ENCODE measurements around the gene CNTNAP2. TPM values are rescaled to one million over a fixed set of nuclear protein-coding genes. Genes with fewer than 3 reads are reported as not detected.

Gene CNTNAP2
- total RNA-seq, 1 donor, result 7.6 TPM

GRCh38 chr7:146626912-146627311 is 510.3 kb downstream of the CNTNAP2 start:
- no peak overlapping the region for H2AFZ ChIP-seq (ENCODE audit: low read length)
- H3K9me3 ChIP-seq (ENCODE audit: low read depth, low read length), result no peaks in the 10 kb centered on the region

DNA sequence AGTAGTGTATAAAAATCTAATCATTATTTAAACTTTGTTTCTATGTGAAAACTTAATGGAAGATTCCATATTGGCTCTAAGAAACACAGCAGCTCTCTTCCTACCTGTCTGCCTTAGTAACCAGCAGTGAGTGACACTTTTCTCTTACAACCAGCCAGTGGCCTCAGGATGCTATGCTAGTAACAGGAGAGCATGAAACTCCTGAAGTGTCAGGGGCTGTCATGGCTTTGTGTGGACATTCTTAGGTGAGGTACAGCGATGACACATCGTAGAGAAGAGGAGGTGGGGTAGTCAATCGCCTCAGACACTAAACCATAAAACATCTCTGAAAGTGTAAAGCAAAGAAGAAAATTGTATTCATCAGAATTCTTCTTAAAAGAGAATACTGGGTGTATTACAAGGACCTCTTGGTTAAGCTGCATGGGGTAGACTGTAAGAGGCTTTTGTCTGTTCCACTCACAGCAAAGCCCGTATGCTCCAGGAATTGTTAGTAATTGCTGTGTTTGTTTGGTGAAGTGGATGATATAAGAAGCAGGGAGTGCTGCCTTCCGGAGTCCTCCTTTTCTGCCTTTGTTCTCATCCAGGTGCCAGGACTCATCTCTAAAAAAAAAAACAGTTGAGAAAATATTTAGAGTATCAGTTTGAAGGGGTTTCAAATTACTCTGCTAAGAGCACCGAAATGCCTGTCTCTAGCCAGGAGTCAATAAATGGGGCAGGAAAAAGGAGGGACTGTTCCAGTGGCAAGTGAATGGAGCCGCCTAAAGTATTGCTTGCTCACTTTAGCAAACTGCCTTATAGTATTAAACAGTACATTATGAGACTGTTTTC is 518.8 kb downstream of the CNTNAP2 start:
- no peak overlapping the region for H2AFZ ChIP-seq (ENCODE audit: low read length)
- H4K20me1 ChIP-seq (ENCODE audit: insufficient read depth, low read length), result no peaks in the 10 kb centered on the region
- H3K79me2 ChIP-seq (ENCODE audit: insufficient read depth, low read length), result no peaks in the 10 kb centered on the region
- TF ChIP-seq, protein P1, sequence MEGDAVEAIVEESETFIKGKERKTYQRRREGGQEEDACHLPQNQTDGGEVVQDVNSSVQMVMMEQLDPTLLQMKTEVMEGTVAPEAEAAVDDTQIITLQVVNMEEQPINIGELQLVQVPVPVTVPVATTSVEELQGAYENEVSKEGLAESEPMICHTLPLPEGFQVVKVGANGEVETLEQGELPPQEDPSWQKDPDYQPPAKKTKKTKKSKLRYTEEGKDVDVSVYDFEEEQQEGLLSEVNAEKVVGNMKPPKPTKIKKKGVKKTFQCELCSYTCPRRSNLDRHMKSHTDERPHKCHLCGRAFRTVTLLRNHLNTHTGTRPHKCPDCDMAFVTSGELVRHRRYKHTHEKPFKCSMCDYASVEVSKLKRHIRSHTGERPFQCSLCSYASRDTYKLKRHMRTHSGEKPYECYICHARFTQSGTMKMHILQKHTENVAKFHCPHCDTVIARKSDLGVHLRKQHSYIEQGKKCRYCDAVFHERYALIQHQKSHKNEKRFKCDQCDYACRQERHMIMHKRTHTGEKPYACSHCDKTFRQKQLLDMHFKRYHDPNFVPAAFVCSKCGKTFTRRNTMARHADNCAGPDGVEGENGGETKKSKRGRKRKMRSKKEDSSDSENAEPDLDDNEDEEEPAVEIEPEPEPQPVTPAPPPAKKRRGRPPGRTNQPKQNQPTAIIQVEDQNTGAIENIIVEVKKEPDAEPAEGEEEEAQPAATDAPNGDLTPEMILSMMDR (IDR thresholded peaks at IDR 0.05; ENCODE audit: extremely low read depth, low read depth, low read length), result no peak
- H3K4me2 ChIP-seq (ENCODE audit: insufficient read depth, low read length), result no peak overlapping the region
- DNase-seq (ENCODE audit: insufficient read length, low spot score, missing footprints), result no peak
- H3K4me3 ChIP-seq (ENCODE audit: insufficient read depth, low read length), result no peak overlapping the region
- no peaks in the 10 kb centered on the region for H3K9me3 ChIP-seq (ENCODE audit: low read depth, low read length)
- H3K27me3 ChIP-seq (ENCODE audit: insufficient read depth, low read length), result no peaks in the 10 kb centered on the region
- H3K36me3 ChIP-seq (ENCODE audit: insufficient read depth, low read length), result no peaks in the 10 kb centered on the region
- H3K27ac ChIP-seq (ENCODE audit: low read depth, low read length), result no peak overlapping the region
- H3K4me1 ChIP-seq (ENCODE audit: insufficient read depth, low read length), result no peaks in the 10 kb centered on the region

More at GRCh38 chr7:146626912-146627311, 510.3 kb downstream of the CNTNAP2 start:
- no peak for DNase-seq (ENCODE audit: insufficient read length, low spot score, missing footprints)
- Histone ChIP-seq H3K4me2 (ENCODE audit: insufficient read depth, low read length) (no peak overlapping the region), H4K20me1 (ENCODE audit: insufficient read depth, low read length) (no peaks in the 10 kb centered on the region), H3K4me1 (ENCODE audit: insufficient read depth, low read length) (no peaks in the 10 kb centered on the region), H3K36me3 (ENCODE audit: insufficient read depth, low read length) (no peaks in the 10 kb centered on the region), H3K27ac (ENCODE audit: low read depth, low read length) (no peak overlapping the region), H3K27me3 (ENCODE audit: insufficient read depth, low read length) (no peaks in the 10 kb centered on the region), H3K4me3 (ENCODE audit: insufficient read depth, low read length) (no peak overlapping the region), H3K79me2 (ENCODE audit: insufficient read depth, low read length) (no peaks in the 10 kb centered on the region)
- TF ChIP-seq, protein P1 (IDR thresholded peaks at IDR 0.05; ENCODE audit: extremely low read depth, low read depth, low read length), result no peak

GRCh38 chr7:146636033-146636356 is 519.4 kb downstream of the CNTNAP2 start:
- Histone ChIP-seq H3K4me3 (ENCODE audit: insufficient read depth, low read length) (no peak overlapping the region), H3K4me1 (ENCODE audit: insufficient read depth, low read length) (no peaks in the 10 kb centered on the region), H3K27me3 (ENCODE audit: insufficient read depth, low read length) (no peaks in the 10 kb centered on the region), H3K9me3 (ENCODE audit: low read depth, low read length) (no peaks in the 10 kb centered on the region), H3K79me2 (ENCODE audit: insufficient read depth, low read length) (no peaks in the 10 kb centered on the region), H2AFZ (ENCODE audit: low read length) (no peak overlapping the region), H3K4me2 (ENCODE audit: insufficient read depth, low read length) (no peak overlapping the region), H3K27ac (ENCODE audit: low read depth, low read length) (no peak overlapping the region), H4K20me1 (ENCODE audit: insufficient read depth, low read length) (no peaks in the 10 kb centered on the region), H3K36me3 (ENCODE audit: insufficient read depth, low read length) (no peaks in the 10 kb centered on the region)
- TF ChIP-seq, protein P1 (IDR thresholded peaks at IDR 0.05; ENCODE audit: extremely low read depth, low read depth, low read length), result no peak
- no peak for DNase-seq (ENCODE audit: insufficient read length, low spot score, missing footprints)

DNA sequence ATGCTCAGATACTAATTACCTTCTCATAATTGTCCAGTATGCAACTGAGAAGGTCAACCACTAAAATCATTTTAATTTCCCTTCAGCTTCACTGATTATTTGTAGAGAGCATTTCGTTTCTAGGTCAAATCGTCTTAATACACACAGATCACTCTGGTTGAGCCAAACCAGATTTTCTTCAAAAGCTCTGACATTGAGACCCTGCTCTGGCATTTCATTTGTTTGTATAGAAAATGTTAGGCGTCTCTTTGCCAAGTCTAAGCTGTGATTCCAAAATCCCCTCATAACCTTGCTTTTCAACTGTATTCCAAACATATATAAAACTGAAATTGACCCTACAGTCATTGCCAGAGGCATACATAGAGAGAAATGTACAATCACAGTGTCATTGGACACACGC is 520.0 kb downstream of the CNTNAP2 start:
- H3K9me3 ChIP-seq (ENCODE audit: low read depth, low read length), result no peaks in the 10 kb centered on the region
- TF ChIP-seq, protein P1 (IDR thresholded peaks at IDR 0.05; ENCODE audit: extremely low read depth, low read depth, low read length), result no peak
- H2AFZ ChIP-seq (ENCODE audit: low read length), result no peak overlapping the region
- H3K36me3 ChIP-seq (ENCODE audit: insufficient read depth, low read length), result no peaks in the 10 kb centered on the region
- no peaks in the 10 kb centered on the region for H3K27me3 ChIP-seq (ENCODE audit: insufficient read depth, low read length)
- no peaks in the 10 kb centered on the region for H3K4me1 ChIP-seq (ENCODE audit: insufficient read depth, low read length)
- H4K20me1 ChIP-seq (ENCODE audit: insufficient read depth, low read length), result no peaks in the 10 kb centered on the region
- H3K79me2 ChIP-seq (ENCODE audit: insufficient read depth, low read length), result no peaks in the 10 kb centered on the region
- no peak overlapping the region for H3K4me2 ChIP-seq (ENCODE audit: insufficient read depth, low read length)
- no peak for DNase-seq (ENCODE audit: insufficient read length, low spot score, missing footprints)
- no peak overlapping the region for H3K27ac ChIP-seq (ENCODE audit: low read depth, low read length)
- no peak overlapping the region for H3K4me3 ChIP-seq (ENCODE audit: insufficient read depth, low read length)
